ENCODE data around the gene TNNT3. TPM values are rescaled to one million over a fixed set of nuclear protein-coding genes. Genes with fewer than 3 reads are reported as not detected.

Gene TNNT3
- total RNA-seq, 2 donors from 2014 or later = 0.73 TPM; not detected in 1

DNA sequence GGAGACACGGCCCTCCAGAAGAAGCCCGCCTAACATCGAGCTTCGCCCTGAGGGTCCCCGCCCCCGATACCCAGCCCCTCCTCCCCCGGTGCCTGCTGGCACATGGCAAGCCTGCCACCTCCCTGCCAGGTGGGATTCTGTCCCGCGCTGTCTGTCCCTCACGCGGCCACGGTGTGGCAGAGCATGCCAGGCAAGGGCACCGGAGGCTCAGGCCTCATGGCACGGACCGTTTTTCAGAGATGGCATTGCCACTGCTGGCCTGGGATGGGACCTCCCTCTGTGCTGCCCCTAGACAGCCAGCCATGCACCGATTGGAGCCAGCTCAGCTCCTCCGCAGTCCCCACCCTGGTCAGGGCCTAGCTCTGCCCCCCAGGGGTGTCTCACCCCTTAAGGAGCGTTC, 47.0 kb downstream of the TNNT3 start:
- ATAC-seq = no peak
- intact Hi-C loops (cut with DNase I, micrococcal nuclease) = no loop called here
- no peak for DNase-seq

- DNase-seq (no peak), ATAC-seq (no peak)
- intact Hi-C loops (cut with DNase I, micrococcal nuclease) = no loop called here
Observed at GRCh38 chr11:1967641-1968225, 48.2 kb downstream of the TNNT3 start.

GRCh38 chr11:1968454-1969002, 49.0 kb downstream of the TNNT3 start:
- DNase-seq = no peak
- intact Hi-C loops (cut with DNase I, micrococcal nuclease) = no loop called here
- peak; percentile 36 for ATAC-seq

- ATAC-seq (peak; percentile 32), DNase-seq (no peak)
- intact Hi-C loops (cut with DNase I, micrococcal nuclease) = no loop called here
Observed at GRCh38 chr11:1969035-1969434, 49.5 kb downstream of the TNNT3 start.

DNA sequence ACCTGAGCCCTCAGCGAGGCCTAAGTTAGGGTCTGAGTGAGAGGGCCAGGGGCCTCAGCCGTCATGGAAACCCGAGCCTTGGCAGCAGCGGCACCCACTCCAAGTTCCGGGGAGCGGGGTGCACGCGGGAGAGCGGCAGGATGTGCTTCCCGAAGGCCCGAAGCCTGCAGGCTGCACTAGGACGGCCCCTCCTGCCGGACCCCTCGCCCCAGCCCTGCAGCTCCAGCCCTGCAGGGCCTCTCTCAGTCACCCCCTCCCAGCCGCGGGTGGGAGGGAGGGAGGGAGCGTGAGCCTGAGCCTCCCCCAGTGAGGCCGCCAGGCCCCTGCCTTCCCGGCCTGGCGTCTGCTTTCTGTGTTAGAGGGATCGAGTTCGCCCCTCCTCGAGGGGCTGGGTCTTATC, 50.3 kb downstream of the TNNT3 start:
- intact Hi-C loops (cut with DNase I, micrococcal nuclease) = no loop called here
- DNase-seq (no peak), ATAC-seq (no peak)

GRCh38 chr11:1970956-1971355, 51.5 kb downstream of the TNNT3 start:
- ATAC-seq (no peak), DNase-seq (no peak)
- intact Hi-C loops (cut with DNase I, micrococcal nuclease) = no loop called here

DNA sequence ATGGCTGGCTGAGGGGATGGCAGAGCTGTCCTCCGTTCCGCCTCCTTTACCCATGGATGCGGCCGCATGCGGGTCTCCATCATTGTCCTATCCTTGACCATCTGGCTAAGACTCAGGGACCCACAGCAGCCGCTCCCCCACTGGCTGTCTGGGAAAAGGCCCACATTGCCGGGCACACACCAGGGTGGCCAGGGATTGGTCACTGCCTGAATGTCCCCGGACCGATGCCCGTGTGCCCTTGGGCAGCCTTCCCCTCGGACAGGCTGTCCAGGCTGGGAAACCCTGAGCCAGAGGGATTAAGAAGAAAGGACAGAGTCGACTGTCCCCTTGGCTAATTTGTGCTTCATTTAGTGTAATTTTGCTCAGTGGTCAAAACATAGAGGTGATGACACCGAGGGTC, 55.7 kb downstream of the TNNT3 start:
- DNase-seq (no peak), ATAC-seq (no peak)
- intact Hi-C loops (cut with DNase I, micrococcal nuclease) = no loop called here

- ATAC-seq (peak; percentile 39), DNase-seq (no peak)
- intact Hi-C loops (cut with DNase I, micrococcal nuclease) = no loop called here
Observed at GRCh38 chr11:1978720-1979473, 59.4 kb downstream of the TNNT3 start.

DNA sequence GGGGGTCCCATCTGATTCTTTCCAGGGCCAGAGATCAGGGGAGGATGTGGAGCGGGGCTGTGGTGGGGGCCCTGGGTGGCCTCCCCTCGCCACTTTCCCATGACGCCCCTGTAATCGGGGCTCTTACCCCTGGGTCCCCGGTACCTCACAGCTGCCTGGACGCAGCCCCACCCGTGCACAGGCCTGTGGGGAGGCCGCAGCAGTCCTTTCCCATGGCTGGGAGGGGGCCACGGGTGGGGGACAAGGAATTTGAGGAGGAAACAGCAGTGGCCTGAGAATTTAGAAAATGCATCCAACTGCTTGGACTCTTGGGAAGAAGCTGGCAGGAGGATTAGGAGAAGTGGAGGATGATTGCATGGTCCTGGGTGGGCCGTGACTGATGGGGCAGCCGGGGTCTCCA, 60.1 kb downstream of the TNNT3 start:
- intact Hi-C loops (cut with DNase I, micrococcal nuclease) = no loop called here
- DNase-seq (no peak), ATAC-seq (no peak)

DNA sequence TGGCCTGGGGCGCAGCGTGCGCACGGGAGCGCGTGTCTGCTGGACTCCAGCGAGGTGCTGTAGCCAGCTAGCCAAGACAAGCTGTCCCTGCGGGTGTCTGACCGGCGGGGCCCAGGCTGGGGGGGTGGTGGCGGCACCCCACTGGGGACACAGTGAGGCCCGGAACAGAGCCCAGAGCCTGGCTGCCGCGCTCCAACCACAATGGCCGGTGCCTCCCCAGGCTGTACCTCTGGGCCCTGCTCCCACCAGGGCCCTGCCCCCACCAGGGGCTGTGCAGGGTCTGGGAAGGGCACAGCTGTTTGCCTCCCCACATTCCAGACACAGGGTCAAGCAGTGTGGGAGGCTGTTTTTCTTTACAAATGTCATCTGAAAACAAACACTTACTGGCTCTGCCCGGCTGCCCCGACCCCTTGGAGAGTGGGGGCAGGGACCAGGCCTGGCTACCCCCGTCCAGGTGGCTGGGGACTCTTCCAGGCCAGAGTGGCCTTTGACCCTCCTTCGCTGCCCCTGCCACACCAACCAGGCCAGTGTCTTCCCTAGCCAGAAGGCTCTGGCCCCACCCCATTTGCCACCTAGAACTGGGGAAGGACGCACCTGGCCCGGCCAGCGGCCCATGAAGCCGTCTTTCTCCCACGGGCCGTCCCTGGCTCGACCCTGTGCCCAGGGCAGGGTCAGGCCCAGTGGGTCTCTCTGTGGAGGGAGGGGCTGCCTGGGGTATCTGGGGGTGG, 63.5 kb downstream of the TNNT3 start:
- ATAC-seq (no peak), DNase-seq (no peak)
- intact Hi-C loops (cut with DNase I, micrococcal nuclease) = no loop called here

- DNase-seq = no peak
- ATAC-seq = no peak
- intact Hi-C loops (cut with DNase I, micrococcal nuclease) = no loop called here
Observed at GRCh38 chr11:1983601-1983961, 64.1 kb downstream of the TNNT3 start.

DNA sequence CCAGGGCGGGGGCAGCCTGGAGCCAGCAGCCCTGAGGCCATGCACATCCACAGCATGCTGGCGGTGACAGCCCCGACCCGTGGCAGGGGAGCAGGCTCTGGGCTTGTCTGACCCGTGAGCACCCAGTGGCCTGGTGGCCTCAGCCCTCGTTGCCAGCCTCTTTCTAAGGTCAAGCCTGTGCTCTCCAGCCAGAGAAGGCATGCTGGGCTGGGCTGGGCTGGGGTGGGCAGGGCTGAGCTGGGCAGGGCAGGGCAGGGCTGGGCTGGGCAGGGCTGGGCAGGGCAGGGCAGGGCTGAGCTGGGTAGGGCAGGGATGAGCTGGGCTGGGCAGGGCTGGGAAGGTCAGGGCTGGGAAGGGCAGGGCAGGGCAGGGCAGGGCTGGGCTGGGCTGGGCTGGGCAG, 67.5 kb downstream of the TNNT3 start:
- ATAC-seq = no peak
- no peak for DNase-seq
- intact Hi-C loops (cut with DNase I, micrococcal nuclease) = no loop called here

DNA sequence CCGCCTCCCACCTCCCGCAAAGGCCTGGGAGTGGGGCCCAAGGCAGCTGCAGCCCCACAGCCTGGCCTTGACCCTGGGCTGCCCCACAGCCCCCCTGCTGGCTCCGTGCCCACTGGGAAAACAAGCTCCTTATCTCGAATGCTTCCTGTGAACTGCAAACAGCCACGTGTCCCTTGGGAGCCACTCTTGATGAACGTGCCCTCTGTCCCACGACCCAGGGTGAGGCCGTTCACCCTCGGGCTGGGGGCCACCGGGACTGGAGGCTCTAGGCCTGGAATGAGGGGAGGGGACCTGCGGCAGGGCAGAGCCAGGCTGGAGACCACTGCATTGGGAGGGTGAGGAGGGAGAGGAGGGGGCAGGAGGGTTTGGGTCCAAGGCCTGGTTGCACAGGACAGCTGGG, 68.7 kb downstream of the TNNT3 start:
- DNase-seq = no peak
- ATAC-seq = no peak
- intact Hi-C loops (cut with DNase I, micrococcal nuclease) = no loop called here

Small RNA genes lying within 50 kb of the gene (microRNA-seq; reads per million reads assigned to microRNA genes)
- gene MIR7847 = 0 reads per million in 2 donors

Other genes starting within 250 kb of the TNNT3 start
- not detected for gene KRTAP5-6, start 222.5 kb upstream of the TNNT3 start, total RNA-seq
- gene IFITM10, start 169.1 kb upstream of the TNNT3 start, total RNA-seq = 1 to 10 TPM in 1 of 2 donors, under 1 TPM in 1; 0.87 to 1.7 TPM
- 1,000 to 10,000 TPM; 1,016 to 1,279 TPM for gene CTSD, start 155.8 kb upstream of the TNNT3 start, total RNA-seq
- gene SYT8, start 84.7 kb upstream of the TNNT3 start, total RNA-seq = 1 to 10 TPM in 1 of 2 donors, under 1 TPM in 1; 0.75 to 4.6 TPM
- gene TNNI2, start 80.7 kb upstream of the TNNT3 start, total RNA-seq = under 1 TPM in 1 of 2 donors, not detected in 1; 0.92 TPM
- 10 to 100 TPM in 1 of 2 donors, 1 to 10 TPM in 1; 9.9 to 28.6 TPM for gene LSP1, start 66.6 kb upstream of the TNNT3 start, total RNA-seq
- not detected for gene PRR33, start 27.8 kb upstream of the TNNT3 start, total RNA-seq
- gene MRPL23, start 27.6 kb downstream of the TNNT3 start, total RNA-seq = 10 to 100 TPM; 65.8 to 79.0 TPM
- gene H19, start 78.1 kb downstream of the TNNT3 start, total RNA-seq = 10 to 100 TPM in 1 of 2 donors, 1 to 10 TPM in 1; 7.4 to 14.2 TPM
- 10 to 100 TPM in 1 of 2 donors, 1 to 10 TPM in 1; 7.3 to 10.8 TPM for gene IGF2, start 219.7 kb downstream of the TNNT3 start, total RNA-seq
- gene INS, start 241.5 kb downstream of the TNNT3 start, total RNA-seq = 1 to 10 TPM in 1 of 2 donors, not detected in 1; 1.3 TPM

All from left colon (tissue), 2 donors.